ENCODE measurements around the gene RASGRP4. TPM values are rescaled to one million over a fixed set of nuclear protein-coding genes. Genes with fewer than 3 reads are reported as not detected.

Gene RASGRP4
- polyA plus RNA-seq, 3 donors = 0.60 to 0.90 (median 0.81) TPM

GRCh38 chr19:38392707-38393308, 33.2 kb downstream of the RASGRP4 start:
- no peak for DNase-seq (ENCODE audit: low read depth in 3 of 3, low spot score in 2 of 3)

GRCh38 chr19:38391911-38392464, 34.0 kb downstream of the RASGRP4 start:
- no peak for DNase-seq (ENCODE audit: low read depth in 3 of 3, low spot score in 2 of 3)

GRCh38 chr19:38389957-38390924, 35.8 kb downstream of the RASGRP4 start:
- DNase-seq (ENCODE audit: low read depth in 3 of 3, low spot score in 2 of 3) = no peak

GRCh38 chr19:38389101-38389925, 36.7 kb downstream of the RASGRP4 start:
- no peak for DNase-seq (ENCODE audit: low read depth in 3 of 3, low spot score in 2 of 3)

GRCh38 chr19:38388349-38389100, 37.5 kb downstream of the RASGRP4 start, which contains the start of gene SPRED3:
Gene SPRED3, plus strand, starts transcription at chr19:38388697. Its CDS starts 1,606 bp downstream, at chr19:38390303.
- DNase-seq (ENCODE audit: low read depth in 3 of 3, low spot score in 2 of 3) = no peak

GRCh38 chr19:38387550-38388348, 38.3 kb downstream of the RASGRP4 start, which contains the start of gene GGN:
Gene GGN, minus strand, starts transcription at chr19:38388034. Its CDS starts 773 bp downstream, at chr19:38387261.
- DNase-seq (ENCODE audit: low read depth in 3 of 3, low spot score in 2 of 3) = peak in 1 of 3 donors; percentile 65

GRCh38 chr19:38386971-38387549, 39.0 kb downstream of the RASGRP4 start:
- no peak for DNase-seq (ENCODE audit: low read depth in 3 of 3, low spot score in 2 of 3)

- no peak for DNase-seq (ENCODE audit: low read depth in 3 of 3, low spot score in 2 of 3)
Observed at GRCh38 chr19:38386300-38386970, 39.6 kb downstream of the RASGRP4 start.

GRCh38 chr19:38385804-38386257, 40.2 kb downstream of the RASGRP4 start:
- DNase-seq (ENCODE audit: low read depth in 3 of 3, low spot score in 2 of 3) = no peak

- no peak for DNase-seq (ENCODE audit: low read depth in 3 of 3, low spot score in 2 of 3)
Observed at GRCh38 chr19:38385057-38385803, 40.8 kb downstream of the RASGRP4 start.

- no peak for DNase-seq (ENCODE audit: low read depth in 3 of 3, low spot score in 2 of 3)
Observed at GRCh38 chr19:38384209-38385027, 41.6 kb downstream of the RASGRP4 start.

- DNase-seq (ENCODE audit: low read depth in 3 of 3, low spot score in 2 of 3) = no peak
Observed at GRCh38 chr19:38383743-38384142, 42.3 kb downstream of the RASGRP4 start.

GRCh38 chr19:38383184-38383583, 42.8 kb downstream of the RASGRP4 start:
- no peak for DNase-seq (ENCODE audit: low read depth in 3 of 3, low spot score in 2 of 3)

GRCh38 chr19:38381138-38381537, 44.9 kb downstream of the RASGRP4 start:
- DNase-seq (ENCODE audit: low read depth in 3 of 3, low spot score in 2 of 3) = no peak

GRCh38 chr19:38378866-38379265, 47.2 kb downstream of the RASGRP4 start:
- no peak for DNase-seq (ENCODE audit: low read depth in 3 of 3, low spot score in 2 of 3)

- no peak for DNase-seq (ENCODE audit: low read depth in 3 of 3, low spot score in 2 of 3)
Observed at GRCh38 chr19:38377052-38377451, 49.0 kb downstream of the RASGRP4 start.
